ENCODE data around the gene COX7A2L.

COX7A2L gene

DNA sequence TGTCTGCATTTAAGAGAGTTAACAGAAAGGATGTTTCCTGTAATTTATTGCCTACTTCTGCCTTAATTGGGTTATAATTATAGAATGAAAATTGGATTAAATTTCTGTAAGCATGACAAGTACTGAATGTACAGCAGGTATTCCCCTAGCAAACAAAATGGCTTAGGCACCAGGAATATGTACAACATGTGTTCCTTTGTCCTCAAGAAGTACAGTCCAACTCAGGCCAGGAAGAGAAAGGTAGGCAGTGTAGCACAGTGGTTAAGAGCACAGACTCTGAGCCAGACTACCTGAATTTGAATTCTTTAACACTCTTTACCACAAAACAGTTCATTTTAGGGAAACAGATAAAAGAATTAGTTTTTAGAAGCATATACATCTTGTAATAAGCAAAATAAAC, 43.1 kb downstream of the COX7A2L start:
- no peak for DNase-seq (ENCODE audit: low spot score)

DNA sequence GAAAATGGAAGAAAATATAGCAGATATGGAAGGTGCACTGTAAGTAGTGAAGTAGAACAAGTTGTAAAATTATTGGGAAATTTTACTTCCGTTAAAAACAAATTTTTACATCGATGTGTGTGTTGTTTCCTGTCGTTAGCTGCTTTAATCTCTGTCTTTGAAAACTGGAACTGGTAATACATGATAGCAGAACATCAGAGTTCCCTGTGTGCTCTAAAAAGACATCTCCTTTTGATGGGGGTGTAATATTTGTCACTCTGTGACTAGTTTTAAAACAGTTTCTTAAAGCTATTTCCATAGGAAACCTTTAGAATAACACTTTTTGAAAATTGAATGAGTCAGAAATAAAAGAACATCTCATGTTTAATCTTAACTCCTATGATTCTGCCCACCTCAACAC, 43.5 kb downstream of the COX7A2L start:
- DNase-seq (ENCODE audit: low spot score): no peak

DNA sequence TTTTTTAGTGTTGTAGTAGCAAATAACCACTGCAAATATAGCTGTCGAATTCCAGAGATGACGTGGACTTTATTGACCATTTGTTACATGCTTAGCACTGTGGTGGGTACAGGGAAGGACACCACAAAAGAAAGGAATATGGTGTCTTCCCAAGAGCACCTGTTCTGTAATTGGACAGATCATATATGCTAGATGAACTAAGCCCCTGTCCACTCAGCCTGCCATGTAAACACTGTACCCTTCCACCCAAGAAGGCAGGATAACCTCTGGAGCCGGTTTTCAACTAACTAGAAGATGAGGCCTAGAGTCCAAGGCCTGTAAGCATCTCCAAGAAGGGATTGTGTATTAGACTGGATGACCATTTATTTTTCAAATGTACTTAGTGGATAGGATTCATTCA, 44.1 kb downstream of the COX7A2L start:
- no peak for DNase-seq (ENCODE audit: low spot score)

DNA sequence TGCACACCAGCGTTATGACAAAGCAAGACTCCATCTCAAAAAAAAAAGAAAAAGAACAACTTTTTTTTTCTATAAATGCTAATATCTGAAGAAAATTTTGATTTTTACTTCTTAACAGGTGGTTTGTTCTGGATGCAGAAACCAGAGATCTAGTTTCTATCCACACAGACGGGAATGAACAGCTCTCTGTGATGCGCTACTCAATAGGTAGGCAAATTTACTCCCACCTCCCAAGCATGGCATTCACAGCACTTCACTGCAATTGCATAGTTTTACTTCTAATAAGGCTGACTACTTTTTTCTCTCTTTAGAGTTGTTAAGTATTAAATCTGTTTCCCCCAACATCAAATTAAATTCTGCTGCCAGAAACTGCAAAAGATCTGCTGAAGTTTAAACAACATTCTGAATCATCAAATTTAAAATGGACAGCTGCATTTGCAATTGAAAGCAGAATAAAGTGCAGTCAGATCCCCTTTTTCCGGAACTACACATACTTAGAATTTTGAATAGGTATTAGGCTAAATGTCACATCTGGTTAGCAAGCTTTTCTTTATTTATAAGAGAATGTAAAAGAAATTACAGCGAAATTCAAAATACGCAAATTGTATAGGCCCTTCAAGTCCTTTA, 45.1 kb downstream of the COX7A2L start:
- no peak for DNase-seq (ENCODE audit: low spot score)

DNA sequence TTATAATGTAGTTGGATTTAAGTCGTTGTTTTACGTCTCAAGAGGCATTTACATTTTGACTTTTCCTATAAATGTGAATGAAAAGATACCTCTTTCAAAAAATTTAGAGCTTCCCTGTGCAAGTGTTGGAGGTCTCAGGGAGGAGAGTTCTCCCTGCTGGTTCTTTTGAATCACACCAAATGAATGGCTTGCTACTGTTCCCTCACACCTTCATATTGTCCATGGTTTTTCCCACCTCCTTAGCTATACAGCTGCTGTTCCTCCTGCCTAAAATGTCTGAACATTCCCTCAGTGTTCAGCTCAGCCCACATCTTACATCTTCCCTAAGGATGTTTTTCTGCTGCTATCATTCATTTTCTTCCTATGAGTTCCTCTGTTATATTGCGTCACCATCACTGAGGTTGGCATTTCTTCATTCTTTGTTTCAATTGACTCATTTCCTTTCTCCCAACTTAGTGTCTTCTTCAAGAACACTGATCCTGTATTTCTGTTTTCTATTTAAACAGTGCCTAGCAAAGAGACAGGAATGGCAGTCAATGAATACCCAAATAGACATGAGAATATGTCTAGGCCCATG, 46.0 kb downstream of the COX7A2L start:
- peak; percentile 66 for DNase-seq (ENCODE audit: low spot score)

DNA sequence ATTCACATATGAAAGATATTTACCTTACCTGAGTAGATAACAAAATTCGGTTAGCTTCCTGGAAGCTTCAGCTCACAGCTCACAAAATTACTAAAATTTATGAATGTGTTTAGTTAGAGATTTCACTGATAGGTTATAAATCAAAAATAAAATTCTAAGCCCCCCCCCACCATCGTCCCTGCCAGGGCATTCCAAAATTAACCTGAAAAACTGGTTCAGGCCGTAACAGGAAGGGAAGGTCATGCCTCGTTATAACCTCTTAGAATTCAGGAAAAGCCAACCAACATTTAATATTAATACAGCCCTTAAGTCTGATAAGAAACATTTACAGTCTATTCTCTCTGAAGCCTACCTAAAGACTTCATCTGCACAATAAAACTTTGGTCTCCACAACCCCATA, 48.9 kb downstream of the COX7A2L start:
- no peak for DNase-seq (ENCODE audit: low spot score)

DNA sequence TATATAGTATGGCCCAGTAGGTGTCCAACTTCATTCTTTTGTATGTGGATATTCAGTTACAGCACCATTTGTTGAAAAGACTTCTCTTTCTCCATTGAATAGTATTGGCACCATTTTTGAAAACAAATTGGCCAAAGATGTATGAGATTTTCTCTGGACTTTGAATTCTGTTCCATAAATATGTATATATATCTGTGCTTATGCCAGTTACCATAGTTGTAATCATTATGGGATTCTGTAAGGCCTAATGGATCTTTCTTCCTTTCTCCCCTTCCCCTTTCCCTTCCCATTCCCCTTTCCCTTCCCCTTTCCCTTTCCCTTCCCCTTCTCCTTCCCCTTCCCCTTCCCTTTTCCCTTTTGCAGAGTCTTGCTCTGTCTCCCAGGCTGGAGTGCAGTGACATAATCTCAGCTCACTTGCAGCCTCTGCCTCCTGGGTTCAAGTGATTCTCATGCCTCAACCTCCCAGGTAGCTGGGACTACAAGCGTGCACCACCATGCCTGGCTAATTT, 51.0 kb downstream of the COX7A2L start:
- no peak for DNase-seq (ENCODE audit: low spot score)

DNA sequence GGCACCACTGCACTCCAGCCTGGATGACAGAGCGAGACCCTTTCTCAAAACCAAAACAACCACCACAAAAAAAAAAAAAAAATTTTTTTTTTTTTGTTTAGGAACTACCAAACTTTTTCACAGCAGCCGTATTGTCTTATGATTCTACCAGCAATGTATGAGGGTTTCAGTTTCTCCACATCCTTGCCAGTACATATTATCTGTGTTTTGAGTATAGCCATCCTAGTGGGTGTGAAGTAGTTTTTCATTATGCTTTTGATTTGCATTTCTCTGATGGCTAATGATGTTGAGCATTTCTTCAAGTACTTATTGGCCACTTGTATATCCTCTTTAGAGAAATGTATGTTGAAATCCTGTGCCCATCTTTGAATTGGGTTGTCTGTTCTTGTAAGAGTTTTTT, 51.7 kb downstream of the COX7A2L start:
- DNase-seq (ENCODE audit: low spot score): no peak

DNA sequence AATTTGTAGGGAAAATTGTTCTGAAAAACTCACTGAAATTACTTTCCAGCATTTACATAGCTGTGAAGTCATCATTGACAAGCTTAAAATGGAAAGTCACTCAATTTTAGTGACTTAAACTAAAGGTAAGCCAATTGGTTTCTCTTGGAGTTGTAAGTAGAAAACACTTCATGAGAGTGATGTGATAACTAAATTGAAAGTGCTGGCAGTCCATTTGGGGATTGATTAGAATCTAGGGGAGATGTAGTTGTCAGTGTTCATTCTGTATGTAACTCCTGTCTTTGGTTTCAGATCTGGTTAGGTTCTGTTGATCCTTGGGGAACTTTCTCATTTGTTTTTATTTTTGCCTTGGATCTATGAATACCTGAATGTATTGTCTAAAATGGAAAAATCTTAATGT, 53.8 kb downstream of the COX7A2L start:
- DNase-seq (ENCODE audit: low spot score): no peak

DNA sequence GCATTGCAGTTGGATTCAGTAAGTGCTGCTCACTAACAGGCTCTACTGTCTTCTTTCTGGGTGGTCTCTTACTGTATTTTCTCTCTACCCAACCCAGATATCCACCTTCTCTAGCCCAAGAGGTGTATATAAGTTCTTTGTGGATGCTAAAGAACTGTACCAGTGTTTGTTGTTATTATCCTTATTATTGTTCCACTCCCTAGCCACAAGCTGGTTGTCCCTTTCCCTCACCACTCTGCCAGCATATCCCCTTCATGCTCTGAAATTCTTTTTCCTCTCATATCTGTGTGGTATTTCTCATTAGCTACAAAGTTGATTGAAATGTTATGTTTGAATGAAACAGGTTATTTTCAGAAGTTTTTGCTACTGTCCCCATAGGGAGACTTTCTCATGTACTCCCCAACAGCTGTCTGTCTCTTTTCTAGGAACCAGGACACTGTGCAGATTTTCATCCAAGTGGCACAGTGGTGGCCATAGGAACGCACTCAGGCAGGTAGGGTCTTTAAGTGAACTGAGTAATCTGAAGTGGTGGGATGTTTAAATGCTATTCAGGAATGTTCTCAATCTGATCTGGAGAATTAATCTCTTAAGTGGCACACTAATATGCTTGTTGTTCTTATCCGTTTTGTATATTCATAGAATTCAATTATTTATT, 56.8 kb downstream of the COX7A2L start:
- no peak for DNase-seq (ENCODE audit: low spot score)

DNA sequence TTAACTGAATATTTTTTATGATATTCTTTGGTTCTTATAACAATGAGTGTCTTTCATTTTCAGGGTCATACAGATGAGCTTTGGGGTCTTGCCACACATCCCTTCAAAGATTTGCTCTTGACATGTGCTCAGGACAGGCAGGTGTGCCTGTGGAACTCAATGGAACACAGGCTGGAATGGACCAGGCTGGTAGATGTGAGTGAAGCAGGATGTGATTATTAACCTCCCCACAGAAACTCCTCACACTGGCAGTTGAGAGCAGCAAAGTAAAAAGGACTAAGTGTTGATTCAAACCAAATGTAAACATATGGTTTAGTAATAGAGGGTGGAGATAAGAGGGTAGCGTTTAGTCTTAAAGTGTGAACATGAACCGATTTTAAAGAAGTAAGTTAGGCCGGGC, 57.8 kb downstream of the COX7A2L start:
- DNase-seq (ENCODE audit: low spot score): no peak

DNA sequence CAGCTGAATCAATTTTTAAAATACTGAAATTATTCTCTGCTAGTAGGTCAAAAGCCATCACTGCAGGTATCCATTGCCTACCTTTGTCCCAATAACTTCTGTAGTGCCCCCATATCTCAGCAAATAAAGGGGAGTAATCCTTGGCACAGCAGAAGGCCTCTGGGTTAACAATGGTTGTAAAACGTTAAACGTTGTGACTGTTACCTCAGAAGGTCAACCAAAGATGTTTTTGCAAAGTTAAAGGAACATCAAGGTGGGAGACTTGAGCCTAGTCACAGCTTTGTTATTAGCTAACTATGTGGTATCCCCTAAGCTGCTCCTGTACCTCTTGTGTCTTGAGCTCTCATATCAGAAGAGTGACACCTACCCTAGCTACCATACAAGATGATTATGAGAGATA, 60.5 kb downstream of the COX7A2L start:
- no peak for DNase-seq (ENCODE audit: low spot score)

Measured in hepatic stellate cell (primary cell).